HepG2 (cell line): Measurements from ENCODE around the gene HMGN1. TPM values are rescaled to one million over a fixed set of nuclear protein-coding genes. Genes with fewer than 3 reads are reported as not detected.

Experiments used
- ATM ChIP-seq: fragments of 450-650 bp; IDR thresholded peaks from 2 replicates; pipeline ENCODE4 v1.7.1; 2017; ENCODE audit warnings: mild to moderate bottlenecking, borderline replicate concordance
- BORCS8-MEF2B ChIP-seq: sonication (generic); formaldehyde crosslinking; IDR thresholded peaks from 2 replicates; pipeline ENCODE4 v1.8.0; 2022; ENCODE audit warnings: mild to moderate bottlenecking, missing genetic modification reagents
- GABPA ChIP-seq, 2 experiments: IDR thresholded peaks; 2 replicates each; pipeline ENCODE4 v1.6.1; 2011 to 2016; ENCODE audit warnings: low read depth in 2 of 2, low read length in 1 of 2, missing biosample characterization in 1 of 2, missing genetic modification characterization in 1 of 2
- GATAD1 ChIP-seq: IDR thresholded peaks from 2 replicates; pipeline ENCODE4 v1.6.1; 2016; ENCODE audit warnings: missing genetic modification reagents, missing compliant biosample characterization
- HNRNPH1 ChIP-seq: fragments of 200-400 bp; formaldehyde crosslinking; optimal IDR thresholded peaks from 2 replicates; pipeline ENCODE3; 2017; ENCODE audit warnings: mild to moderate bottlenecking, low read depth, low read length
- HNRNPLL ChIP-seq: fragments of 200-400 bp; formaldehyde crosslinking; IDR thresholded peaks from 2 replicates; pipeline ENCODE4 v1.6.1; 2017; ENCODE audit warnings: mild to moderate bottlenecking, low read depth, low read length; ENCODE audit not compliant: poor library complexity, severe bottlenecking
- HOXA9 ChIP-seq: sonication (generic); formaldehyde crosslinking; IDR thresholded peaks from 2 replicates; pipeline ENCODE4 v1.8.1; 2022; ENCODE audit warnings: missing genetic modification reagents, mild to moderate bottlenecking, moderate library complexity, borderline replicate concordance
- IKZF4 ChIP-seq: sonication (generic); formaldehyde crosslinking; IDR thresholded peaks from 2 replicates; pipeline ENCODE4 v1.5.1; 2020; ENCODE audit warnings: borderline replicate concordance, mild to moderate bottlenecking, low read depth, missing genetic modification reagents; ENCODE audit errors: not compliant biosample characterization
- MAZ ChIP-seq, 2 experiments: sonication (generic) in 1 of 2; formaldehyde crosslinking in 1 of 2; IDR thresholded peaks; 2 replicates each; pipeline versions ENCODE4 v1.5.0 to v1.6.1; 2012 to 2020; ENCODE audit warnings: low read depth in 2 of 2, mild to moderate bottlenecking in 2 of 2, borderline replicate concordance in 1 of 2, improper control_type of control experiment in 1 of 2, low read length in 1 of 2, missing genetic modification reagents in 1 of 2, moderate library complexity in 1 of 2
- MED1 ChIP-seq: sonication (generic); formaldehyde crosslinking; IDR thresholded peaks from 2 replicates; pipeline ENCODE4 v1.4.0; 2020; ENCODE audit warnings: missing genetic modification reagents
- MXI1 ChIP-seq: IDR thresholded peaks from 3 replicates; pipeline ENCODE4 v1.6.1; 2012; ENCODE audit warnings: low read depth, low read length, inconsistent platforms, borderline replicate concordance
- NFE2L1 ChIP-seq: sonication (generic); formaldehyde crosslinking; IDR thresholded peaks from 2 replicates; pipeline ENCODE4 v1.4.0; 2020; ENCODE audit warnings: missing genetic modification reagents, mild to moderate bottlenecking, borderline replicate concordance
- NR2F2 ChIP-seq: IDR thresholded peaks from 2 replicates; pipeline ENCODE4 v1.6.1; 2012; ENCODE audit warnings: low read depth, inconsistent platforms, borderline replicate concordance
- PHF8 ChIP-seq: sonication (generic); formaldehyde crosslinking; IDR thresholded peaks from 2 replicates; pipeline ENCODE4 v1.5.0; 2020; ENCODE audit warnings: missing genetic modification reagents
- PTBP1 ChIP-seq: fragments of 200-400 bp; formaldehyde crosslinking; IDR thresholded peaks from 2 replicates; pipeline ENCODE4 v1.6.1; 2018; ENCODE audit warnings: low read length, low read depth; ENCODE audit not compliant: poor library complexity, severe bottlenecking
- SMARCE1 ChIP-seq: fragments of 450-650 bp; IDR thresholded peaks from 2 replicates; pipeline ENCODE4 v1.6.1; 2017; ENCODE audit warnings: borderline replicate concordance
- SP2 ChIP-seq: sonication (generic); formaldehyde crosslinking; IDR thresholded peaks from 2 replicates; pipeline ENCODE4 v1.5.1; 2020; ENCODE audit warnings: mild to moderate bottlenecking, missing genetic modification reagents
- TCF12 ChIP-seq, 2 experiments: fragments of 450-650 bp in 1 of 2; sonication (generic) in 1 of 2; formaldehyde crosslinking in 1 of 2; IDR thresholded peaks; 2 replicates each; pipeline versions ENCODE4 v1.6.1 to v1.8.0; 2017 to 2022; ENCODE audit warnings: antibody characterized with exemption in 1 of 2, mild to moderate bottlenecking in 1 of 2, missing genetic modification reagents in 1 of 2, moderate library complexity in 1 of 2
- TMF1 ChIP-seq: sonication (generic); formaldehyde crosslinking; IDR thresholded peaks from 2 replicates; pipeline ENCODE4 v1.8.1; 2022; ENCODE audit warnings: low read depth, missing genetic modification reagents
- TRIM24 ChIP-seq: sonication (generic); formaldehyde crosslinking; IDR thresholded peaks from 2 replicates; pipeline ENCODE4 v1.8.0; 2022; ENCODE audit warnings: mild to moderate bottlenecking, missing genetic modification reagents
- ZMYM3 ChIP-seq: sonication (generic); formaldehyde crosslinking; IDR thresholded peaks from 2 replicates; pipeline ENCODE4 v1.5.1; 2020; ENCODE audit warnings: mild to moderate bottlenecking, missing genetic modification reagents
- ZNF260 ChIP-seq: sonication (generic); formaldehyde crosslinking; IDR thresholded peaks from 2 replicates; pipeline ENCODE4 v1.4.0; 2020; ENCODE audit warnings: missing genetic modification reagents, low read depth, mild to moderate bottlenecking, borderline replicate concordance
- ZNF564 ChIP-seq: sonication (generic); formaldehyde crosslinking; IDR thresholded peaks from 2 replicates; pipeline ENCODE4 v1.8.1; 2023; ENCODE audit warnings: mild to moderate bottlenecking, missing genetic modification reagents
- ZNF713 ChIP-seq: sonication (generic); formaldehyde crosslinking; IDR thresholded peaks from 2 replicates; pipeline ENCODE4 v1.4.0; 2020; ENCODE audit warnings: mild to moderate bottlenecking, missing genetic modification reagents
- ZNF746 ChIP-seq: sonication (generic); formaldehyde crosslinking; IDR thresholded peaks from 2 replicates; pipeline ENCODE4 v1.8.0; 2022; ENCODE audit warnings: mild to moderate bottlenecking, missing genetic modification reagents
- ZSCAN12 ChIP-seq: sonication (generic); formaldehyde crosslinking; IDR thresholded peaks from 2 replicates; pipeline ENCODE4 v1.9.0; 2021; ENCODE audit warnings: mild to moderate bottlenecking, missing genetic modification reagents
- polyA plus RNA-seq, 8 experiments: library from polyadenylated mRNA; depleted of rRNA in 3 of 8; stranded (reverse) in 7 of 8; unstranded in 1 of 8; fragments of >200 nt; fragmentation: Illumina TruSeq in 4 of 8; extraction: Trizol in 4 of 8; gene quantifications; 2 replicates each; pipeline versions ENCODE4 v1.2.1 to v1.2.3, GENCODE V29; 2011 to 2016; ENCODE audit warnings: low read depth in 4 of 8, missing spikeins in 1 of 8, mixed read lengths in 1 of 8; ENCODE audit not compliant: insufficient read depth in 1 of 8
- total RNA-seq, 5 experiments: library from RNA; depleted of rRNA; stranded (reverse); fragments of >200 nt; fragmentation: Illumina TruSeq; extraction: Trizol; gene quantifications; 2 replicates each; pipeline ENCODE4 v1.2.3, GENCODE V29; 2016; ENCODE audit warnings: low read depth in 1 of 5
- TF ChIP-seq, protein P1 (sequence below): sonication (generic); formaldehyde crosslinking; IDR thresholded peaks from 2 replicates; pipeline ENCODE4 v1.5.0; 2020; ENCODE audit warnings: missing genetic modification reagents
- TF ChIP-seq, protein P2 (sequence below): IDR thresholded peaks from 2 replicates; pipeline ENCODE4 v1.6.1; 2016; ENCODE audit warnings: missing compliant biosample characterization, missing genetic modification reagents, borderline replicate concordance

HMGN1 gene
- total and polyA plus RNA-seq, 2 of the 13 experiments (the other 11 are each of a cell fraction or from before 2014, with no cell fraction given), result 104 to 286 TPM

DNA sequence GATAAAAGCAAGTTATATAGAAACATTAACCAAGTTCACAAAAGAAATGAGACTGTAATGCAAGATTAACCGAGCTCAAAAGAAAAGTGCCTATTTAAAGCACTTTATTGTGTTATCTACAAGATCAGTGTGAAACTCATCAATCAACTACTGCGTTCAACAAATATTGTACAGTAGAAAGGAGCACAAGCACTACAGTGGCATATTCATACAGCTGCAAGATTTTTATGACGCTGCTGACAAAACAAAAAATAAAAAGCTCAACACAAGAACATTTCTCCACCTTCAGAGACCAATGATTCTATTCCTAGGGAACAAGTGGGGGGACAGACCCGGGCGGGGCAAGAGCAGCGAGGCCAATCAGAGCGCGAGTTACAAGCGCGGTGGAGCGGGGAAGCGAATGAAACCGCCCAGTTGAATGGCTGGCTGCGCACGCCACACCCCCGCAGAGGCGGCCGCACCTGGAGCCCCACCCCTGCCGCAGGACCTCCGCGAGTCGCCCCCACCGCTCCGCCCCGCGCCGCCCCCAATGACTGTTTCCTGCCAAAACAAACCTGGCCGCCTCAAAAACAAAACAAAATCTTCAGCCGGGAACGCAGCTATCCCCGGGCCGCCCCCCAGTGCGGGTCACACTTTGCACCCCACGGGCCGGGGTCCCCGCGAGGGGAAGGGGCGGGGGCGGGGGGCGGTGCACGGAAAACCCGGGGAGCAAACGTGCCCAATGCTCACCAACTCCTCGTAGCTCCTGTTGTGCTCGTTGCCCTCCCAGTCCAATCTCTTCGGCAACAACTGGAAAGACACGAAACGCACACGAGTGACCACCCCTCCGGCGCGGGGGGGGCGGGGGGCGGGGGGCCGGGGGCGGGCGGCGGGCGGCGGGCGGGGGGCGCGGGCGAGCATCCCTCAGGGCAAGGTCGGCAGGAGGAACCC is 36.5 kb downstream of the HMGN1 start (continued):
- TF ChIP-seq MAZ (IDR thresholded peaks at IDR 0.05; ENCODE audit: borderline replicate concordance, low read depth, low read length) (peak; percentile 94), MAZ (CRISPR knock-in tag; IDR thresholded peaks at IDR 0.05; ENCODE audit: low read depth) (0 out of 2 replicates have a peak, but pooled peaks have one; percentile 42), ZNF746 (CRISPR knock-in tag) (no peak), ZMYM3 (no peak), HOXA9 (CRISPR knock-in tag) (no peak), ZNF564 (CRISPR knock-in tag) (no peak), TRIM24 (CRISPR knock-in tag) (no peak), ZNF713 (CRISPR knock-in tag) (no peak), TCF12 (IDR thresholded peaks at IDR 0.05) (no peak), TCF12 (CRISPR knock-in tag; IDR thresholded peaks at IDR 0.05) (no peak; the same call in 1 of the 2 replicates), HNRNPH1 (no peak), PTBP1 (no peak), MED1 (CRISPR knock-in tag) (0 out of 2 replicates have a peak, but pooled peaks have one; percentile 10), GATAD1 (peak; percentile 41; the same call in 1 of the 2 replicates), NR2F2 (no peak), ATM (no peak), IKZF4 (CRISPR knock-in tag) (no peak), PHF8 (CRISPR knock-in tag) (no peak; the same call in 1 of the 2 replicates), GABPA (IDR thresholded peaks at IDR 0.05; ENCODE audit: low read depth, low read length) (no peak), GABPA (CRISPR knock-in tag; IDR thresholded peaks at IDR 0.05; ENCODE audit: low read depth) (no peak), ZNF260 (no peak), ZSCAN12 (CRISPR knock-in tag) (no peak), MXI1 (no peak), TMF1 (CRISPR knock-in tag) (no peak), SMARCE1 (no peak), BORCS8-MEF2B (CRISPR knock-in tag) (no peak), HNRNPLL (peak; percentile 55), NFE2L1 (no peak), SP2 (CRISPR knock-in tag) (peak; percentile 68)
- TF ChIP-seq, protein P1, sequence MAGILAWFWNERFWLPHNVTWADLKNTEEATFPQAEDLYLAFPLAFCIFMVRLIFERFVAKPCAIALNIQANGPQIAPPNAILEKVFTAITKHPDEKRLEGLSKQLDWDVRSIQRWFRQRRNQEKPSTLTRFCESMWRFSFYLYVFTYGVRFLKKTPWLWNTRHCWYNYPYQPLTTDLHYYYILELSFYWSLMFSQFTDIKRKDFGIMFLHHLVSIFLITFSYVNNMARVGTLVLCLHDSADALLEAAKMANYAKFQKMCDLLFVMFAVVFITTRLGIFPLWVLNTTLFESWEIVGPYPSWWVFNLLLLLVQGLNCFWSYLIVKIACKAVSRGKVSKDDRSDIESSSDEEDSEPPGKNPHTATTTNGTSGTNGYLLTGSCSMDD (CRISPR knock-in tag), result no peak
- TF ChIP-seq, protein P2, sequence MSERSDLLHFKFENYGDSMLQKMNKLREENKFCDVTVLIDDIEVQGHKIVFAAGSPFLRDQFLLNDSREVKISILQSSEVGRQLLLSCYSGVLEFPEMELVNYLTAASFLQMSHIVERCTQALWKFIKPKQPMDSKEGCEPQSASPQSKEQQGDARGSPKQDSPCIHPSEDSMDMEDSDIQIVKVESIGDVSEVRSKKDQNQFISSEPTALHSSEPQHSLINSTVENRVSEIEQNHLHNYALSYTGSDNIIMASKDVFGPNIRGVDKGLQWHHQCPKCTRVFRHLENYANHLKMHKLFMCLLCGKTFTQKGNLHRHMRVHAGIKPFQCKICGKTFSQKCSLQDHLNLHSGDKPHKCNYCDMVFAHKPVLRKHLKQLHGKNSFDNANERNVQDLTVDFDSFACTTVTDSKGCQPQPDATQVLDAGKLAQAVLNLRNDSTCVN, result no peak
